Measurements from ENCODE around the gene PTPRD.

DNA sequence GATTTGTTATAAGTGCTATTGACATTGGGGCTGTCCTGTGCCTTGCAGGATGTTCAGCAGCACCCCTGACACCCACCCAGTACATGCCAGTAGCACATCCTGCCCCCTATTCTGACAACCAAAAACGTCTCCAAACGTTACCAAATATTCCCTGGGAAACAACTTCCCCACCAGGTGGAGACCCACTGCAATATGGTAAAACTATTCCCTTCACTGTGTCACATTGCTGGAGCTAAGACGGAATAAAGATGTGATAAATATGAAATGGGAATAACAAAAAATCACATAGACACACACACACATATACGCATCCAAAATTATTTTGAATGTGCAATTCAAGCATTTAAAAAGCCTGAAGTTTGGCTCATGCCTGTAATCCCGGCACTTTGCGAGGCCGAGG, 1939.0 kb downstream of the PTPRD start:
- no peak for TF ChIP-seq CTCF (conservative IDR thresholded peaks at IDR 0.05; ENCODE audit: low read depth, low read length)
- no peak for TF ChIP-seq EZH2 (IDR thresholded peaks at IDR 0.05; ENCODE audit: borderline replicate concordance, low read depth, low read length, poor library complexity, severe bottlenecking)
